ENCODE results near the gene SELENON. TPM values are rescaled to one million over a fixed set of nuclear protein-coding genes. Genes with fewer than 3 reads are reported as not detected.

Gene SELENON
- total and polyA plus RNA-seq, 2 of the 13 experiments (the other 11 are each of a cell fraction or from before 2014, with no cell fraction given), result 3.8 to 8.0 TPM

- TF ChIP-seq MED8 (CRISPR knock-in tag; IDR thresholded peaks at IDR 0.05; ENCODE audit: insufficient replicate concordance), result peak; percentile 62
- peak; percentile 52; the same call in 1 of the 2 replicates for TF ChIP-seq KLF6 (CRISPR knock-in tag; IDR thresholded peaks at IDR 0.05)
- no peak for TF ChIP-seq FOXP1 (IDR thresholded peaks at IDR 0.05)
- TF ChIP-seq FOXP1 (CRISPR knock-in tag; IDR thresholded peaks at IDR 0.05), result 0 out of 2 replicates have a peak, but pooled peaks have one; percentile 4
- 0 out of 2 replicates have a peak, but pooled peaks have one; percentile 22 for TF ChIP-seq TIGD3 (CRISPR knock-in tag; IDR thresholded peaks at IDR 0.05; ENCODE audit: borderline replicate concordance)
- TF ChIP-seq GPN1 (CRISPR knock-in tag; IDR thresholded peaks at IDR 0.05; ENCODE audit: borderline replicate concordance), result no peak; the same call in 1 of the 2 replicates
- peak; percentile 13; the same call in 1 of the 2 replicates for TF ChIP-seq ZNF335 (CRISPR knock-in tag; IDR thresholded peaks at IDR 0.05)
- TF ChIP-seq ASH2L (IDR thresholded peaks at IDR 0.05; ENCODE audit: insufficient read length, low read depth, low read length), result no peak
- 0 out of 2 replicates have a peak, but pooled peaks have one; percentile 35 for TF ChIP-seq PRDM10 (CRISPR knock-in tag; IDR thresholded peaks at IDR 0.05; ENCODE audit: low read depth)
- TF ChIP-seq SKI (IDR thresholded peaks at IDR 0.05; ENCODE audit: partially characterized antibody), result no peak
- TF ChIP-seq, protein P1, sequence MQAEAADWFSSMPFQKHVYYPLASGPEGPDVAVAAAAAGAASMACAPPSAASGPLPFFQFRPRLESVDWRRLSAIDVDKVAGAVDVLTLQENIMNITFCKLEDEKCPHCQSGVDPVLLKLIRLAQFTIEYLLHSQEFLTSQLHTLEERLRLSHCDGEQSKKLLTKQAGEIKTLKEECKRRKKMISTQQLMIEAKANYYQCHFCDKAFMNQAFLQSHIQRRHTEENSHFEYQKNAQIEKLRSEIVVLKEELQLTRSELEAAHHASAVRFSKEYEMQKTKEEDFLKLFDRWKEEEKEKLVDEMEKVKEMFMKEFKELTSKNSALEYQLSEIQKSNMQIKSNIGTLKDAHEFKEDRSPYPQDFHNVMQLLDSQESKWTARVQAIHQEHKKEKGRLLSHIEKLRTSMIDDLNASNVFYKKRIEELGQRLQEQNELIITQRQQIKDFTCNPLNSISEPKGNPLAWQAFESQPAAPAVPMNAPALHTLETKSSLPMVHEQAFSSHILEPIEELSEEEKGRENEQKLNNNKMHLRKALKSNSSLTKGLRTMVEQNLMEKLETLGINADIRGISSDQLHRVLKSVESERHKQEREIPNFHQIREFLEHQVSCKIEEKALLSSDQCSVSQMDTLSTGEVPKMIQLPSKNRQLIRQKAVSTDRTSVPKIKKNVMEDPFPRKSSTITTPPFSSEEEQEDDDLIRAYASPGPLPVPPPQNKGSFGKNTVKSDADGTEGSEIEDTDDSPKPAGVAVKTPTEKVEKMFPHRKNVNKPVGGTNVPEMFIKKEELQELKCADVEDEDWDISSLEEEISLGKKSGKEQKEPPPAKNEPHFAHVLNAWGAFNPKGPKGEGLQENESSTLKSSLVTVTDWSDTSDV (CRISPR knock-in tag; IDR thresholded peaks at IDR 0.05), result no peak
- TF ChIP-seq JUND (CRISPR knock-in tag; IDR thresholded peaks at IDR 0.05), result peak; percentile 30; the same call in 1 of the 2 replicates
- peak; percentile 71 for TF ChIP-seq SRSF1 (optimal IDR thresholded peaks at IDR 0.05; ENCODE audit: low read depth, low read length)
- TF ChIP-seq, protein P2, sequence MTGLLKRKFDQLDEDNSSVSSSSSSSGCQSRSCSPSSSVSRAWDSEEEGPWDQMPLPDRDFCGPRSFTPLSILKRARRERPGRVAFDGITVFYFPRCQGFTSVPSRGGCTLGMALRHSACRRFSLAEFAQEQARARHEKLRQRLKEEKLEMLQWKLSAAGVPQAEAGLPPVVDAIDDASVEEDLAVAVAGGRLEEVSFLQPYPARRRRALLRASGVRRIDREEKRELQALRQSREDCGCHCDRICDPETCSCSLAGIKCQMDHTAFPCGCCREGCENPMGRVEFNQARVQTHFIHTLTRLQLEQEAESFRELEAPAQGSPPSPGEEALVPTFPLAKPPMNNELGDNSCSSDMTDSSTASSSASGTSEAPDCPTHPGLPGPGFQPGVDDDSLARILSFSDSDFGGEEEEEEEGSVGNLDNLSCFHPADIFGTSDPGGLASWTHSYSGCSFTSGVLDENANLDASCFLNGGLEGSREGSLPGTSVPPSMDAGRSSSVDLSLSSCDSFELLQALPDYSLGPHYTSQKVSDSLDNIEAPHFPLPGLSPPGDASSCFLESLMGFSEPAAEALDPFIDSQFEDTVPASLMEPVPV (CRISPR knock-in tag; IDR thresholded peaks at IDR 0.05), result no peak
- TF ChIP-seq EP300 (IDR thresholded peaks at IDR 0.05; ENCODE audit: low read depth in 2 of 2, low read length in 2 of 2), result no peak
- TF ChIP-seq EP300 (CRISPR knock-in tag; IDR thresholded peaks at IDR 0.05; ENCODE audit: borderline replicate concordance), result peak; percentile 63
- TF ChIP-seq ZNF670 (CRISPR knock-in tag; IDR thresholded peaks at IDR 0.05; ENCODE audit: borderline replicate concordance), result 0 out of 2 replicates have a peak, but pooled peaks have one; percentile 8
- peak; percentile 56 for TF ChIP-seq ZNF230 (CRISPR knock-in tag; IDR thresholded peaks at IDR 0.05)
- TF ChIP-seq FOXA1 (IDR thresholded peaks at IDR 0.05), result no peak
- TF ChIP-seq FOXA1 (CRISPR knock-in tag; IDR thresholded peaks at IDR 0.05), result peak; percentile 7; the same call in 1 of the 2 replicates
- no peak; the same call in none of the 2 replicates for TF ChIP-seq MIXL1 (CRISPR knock-in tag; IDR thresholded peaks at IDR 0.05)
Measured at GRCh38 chr1:25819491-25820246, 19.7 kb downstream of the SELENON start, which contains the start of gene MTFR1L (continued).
